ENCODE data around the gene TRPM2.
"Not testable (repeated sequence)": the region's sequence is repeated elsewhere in the genome, so short reads cannot be mapped to it uniquely, and the experiment has no call there.

Gene TRPM2

GRCh38 chr21:44375281-44375651 is 21.8 kb downstream of the TRPM2 start:
- DNase-seq (ENCODE audit: low read depth in 3 of 3) = no peak

GRCh38 chr21:44375761-44376241 is 22.4 kb downstream of the TRPM2 start:
- no peak for DNase-seq (ENCODE audit: low read depth in 3 of 3)

GRCh38 chr21:44376606-44377005 is 23.2 kb downstream of the TRPM2 start:
- DNase-seq (ENCODE audit: low read depth in 3 of 3) = no peak

- no peak for DNase-seq (ENCODE audit: low read depth in 3 of 3)
Measured at GRCh38 chr21:44377201-44377921, 23.9 kb downstream of the TRPM2 start.

- no peak for DNase-seq (ENCODE audit: low read depth in 3 of 3)
Measured at GRCh38 chr21:44377922-44378645, 24.7 kb downstream of the TRPM2 start.

- no peak for DNase-seq (ENCODE audit: low read depth in 3 of 3)
Measured at GRCh38 chr21:44378646-44379514, 25.5 kb downstream of the TRPM2 start.

GRCh38 chr21:44379515-44379848 is 26.1 kb downstream of the TRPM2 start:
- DNase-seq (ENCODE audit: low read depth in 3 of 3) = no peak

DNA sequence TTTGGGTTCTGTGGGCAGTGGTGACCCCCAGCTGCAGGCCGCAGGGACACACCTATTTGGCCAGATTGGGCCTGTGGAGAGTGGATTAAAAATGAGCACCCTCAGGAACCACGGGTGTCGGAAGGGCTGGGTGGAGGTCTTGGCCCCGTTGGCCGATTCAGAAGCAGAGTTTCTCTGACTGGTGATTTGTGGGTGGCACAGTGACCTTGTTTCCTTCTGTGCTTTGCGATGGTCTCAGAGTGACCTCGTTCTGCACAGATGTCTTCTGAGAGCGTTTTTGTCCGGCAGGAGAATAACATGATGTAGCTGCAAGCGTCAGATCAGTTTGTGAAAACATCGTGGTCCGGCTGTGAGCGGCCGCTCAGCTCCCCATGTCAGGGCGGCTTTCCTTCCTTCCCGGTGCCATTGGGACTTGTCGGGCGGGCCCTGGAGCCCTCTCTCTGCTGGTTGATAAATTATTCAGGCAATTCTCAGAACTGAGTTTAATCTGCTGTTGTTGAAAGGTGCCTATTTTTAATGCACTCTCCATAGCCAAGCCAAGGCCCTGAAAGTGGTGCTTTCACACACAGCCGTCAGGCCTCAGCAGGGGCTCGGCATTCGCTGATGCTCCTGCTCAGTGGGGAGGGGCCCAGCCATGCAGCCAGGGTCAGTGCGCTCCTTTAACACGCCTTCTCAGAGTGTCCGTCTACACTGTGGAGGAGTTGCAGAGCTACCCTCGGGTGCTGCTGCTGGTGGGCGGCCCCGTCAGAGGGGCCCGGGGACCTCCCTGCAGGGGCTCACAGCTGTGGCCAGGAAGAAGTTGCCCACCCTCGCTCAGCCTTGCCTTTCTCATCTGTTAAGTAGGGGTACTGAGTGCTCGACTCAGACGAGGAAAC is 26.8 kb downstream of the TRPM2 start:
- DNase-seq (ENCODE audit: low read depth in 3 of 3) = no peak

DNA sequence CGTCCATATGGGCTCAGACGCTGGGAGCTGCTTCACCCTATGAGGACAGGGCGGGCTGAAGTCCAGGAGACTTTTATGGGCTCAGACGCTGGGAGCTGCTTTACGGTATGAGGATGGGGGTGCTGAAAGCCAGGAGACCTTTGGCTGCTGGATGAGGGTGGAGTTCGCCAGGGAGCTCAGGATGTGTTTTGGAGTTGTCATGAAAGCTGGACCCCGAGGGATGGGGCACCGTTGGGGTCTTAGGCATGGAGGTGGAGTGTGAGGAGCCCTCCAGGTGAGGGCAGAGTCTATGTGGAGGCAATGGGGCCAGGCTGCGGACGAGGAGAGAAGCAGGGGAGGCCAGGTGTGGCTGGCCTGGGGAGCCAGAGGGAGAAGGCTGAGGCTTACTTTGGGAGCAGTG is 27.5 kb downstream of the TRPM2 start:
- no peak for DNase-seq (ENCODE audit: low read depth in 3 of 3)

GRCh38 chr21:44381874-44382273 is 28.5 kb downstream of the TRPM2 start:
- no peak for DNase-seq (ENCODE audit: low read depth in 3 of 3)

GRCh38 chr21:44382536-44382935 is 29.1 kb downstream of the TRPM2 start:
- no peak for DNase-seq (ENCODE audit: low read depth in 3 of 3)

- no peak for DNase-seq (ENCODE audit: low read depth in 3 of 3)
Measured at GRCh38 chr21:44383216-44383615, 29.8 kb downstream of the TRPM2 start.

GRCh38 chr21:44384968-44385367 is 31.5 kb downstream of the TRPM2 start:
- DNase-seq (ENCODE audit: low read depth in 3 of 3) = no peak

DNA sequence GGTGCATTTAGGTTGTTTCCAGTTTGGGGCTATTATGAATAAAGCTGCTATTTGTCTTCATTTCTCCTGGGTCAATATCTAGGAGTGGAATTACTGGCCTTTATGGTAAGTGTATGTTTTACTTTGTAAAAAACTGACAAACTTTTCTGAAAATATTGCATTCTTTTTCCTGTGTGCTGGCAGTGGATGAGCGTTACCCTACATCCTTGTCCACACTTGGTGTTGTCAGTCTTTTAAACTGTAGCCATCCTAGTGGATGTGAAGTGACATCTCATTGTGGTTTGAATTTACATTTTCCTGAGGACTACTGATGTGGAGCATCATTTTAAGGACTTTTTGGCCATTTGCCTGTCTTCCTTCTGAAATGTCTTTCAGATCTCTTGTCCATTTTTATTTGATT is 35.9 kb downstream of the TRPM2 start:
- DNase-seq (ENCODE audit: low read depth in 3 of 3) = no peak

GRCh38 chr21:44390886-44391285 is 37.5 kb downstream of the TRPM2 start:
- no peak for DNase-seq (ENCODE audit: low read depth in 3 of 3)

GRCh38 chr21:44391345-44392091 is 38.1 kb downstream of the TRPM2 start:
- no peak for DNase-seq (ENCODE audit: low read depth in 3 of 3)

DNA sequence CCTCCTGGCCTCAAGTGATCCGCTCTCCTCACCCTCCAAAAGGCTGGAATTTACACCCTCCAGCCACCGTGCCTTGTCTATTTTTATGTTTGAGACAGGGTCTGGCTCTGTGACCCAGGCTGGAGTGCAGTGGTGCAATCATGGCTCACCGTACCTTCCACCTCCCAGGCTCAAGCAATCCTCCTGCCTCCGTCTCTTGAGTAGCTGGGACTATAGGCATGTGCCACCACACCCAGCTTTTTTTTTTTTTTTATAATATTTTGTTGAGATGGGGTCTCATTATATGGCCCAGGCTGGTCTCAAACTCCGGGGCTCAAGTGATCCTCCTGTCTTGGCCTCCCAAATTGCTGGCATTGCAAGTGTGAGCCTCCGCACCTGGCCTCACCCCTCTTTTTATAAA is 38.8 kb downstream of the TRPM2 start:
- DNase-seq (ENCODE audit: low read depth in 3 of 3) = no peak

- DNase-seq (ENCODE audit: low read depth in 3 of 3) = no peak
Measured at GRCh38 chr21:44392916-44393315, 39.5 kb downstream of the TRPM2 start.

GRCh38 chr21:44394733-44395132 is 41.3 kb downstream of the TRPM2 start:
- no peak for DNase-seq (ENCODE audit: low read depth in 3 of 3)

GRCh38 chr21:44395260-44395659 is 41.8 kb downstream of the TRPM2 start:
- DNase-seq (ENCODE audit: low read depth in 3 of 3) = no peak

DNA sequence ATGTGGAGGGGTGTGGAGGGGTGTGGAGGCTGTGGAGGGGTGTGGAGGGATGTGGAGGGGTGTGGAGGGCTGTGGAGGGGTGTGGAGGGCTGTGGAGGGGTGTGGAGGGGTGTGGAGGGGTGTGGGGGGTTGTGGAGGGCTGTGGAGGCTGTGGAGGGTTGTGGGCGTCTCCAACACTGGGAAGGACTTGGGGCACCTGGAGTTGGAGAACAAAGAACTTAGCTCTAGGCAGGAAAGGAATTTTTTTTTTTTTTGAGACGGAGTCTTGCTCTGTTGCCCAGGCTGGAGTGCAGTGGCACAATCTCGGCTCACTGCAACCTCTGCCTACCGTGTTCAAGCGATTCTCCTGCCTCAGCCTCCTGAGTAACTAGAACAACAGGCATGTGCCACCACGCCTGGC is 43.4 kb downstream of the TRPM2 start:
- not testable (repeated sequence) for DNase-seq (ENCODE audit: low read depth in 3 of 3)
